ENCODE measurements around the gene MTHFS.

The MTHFS gene

DNA sequence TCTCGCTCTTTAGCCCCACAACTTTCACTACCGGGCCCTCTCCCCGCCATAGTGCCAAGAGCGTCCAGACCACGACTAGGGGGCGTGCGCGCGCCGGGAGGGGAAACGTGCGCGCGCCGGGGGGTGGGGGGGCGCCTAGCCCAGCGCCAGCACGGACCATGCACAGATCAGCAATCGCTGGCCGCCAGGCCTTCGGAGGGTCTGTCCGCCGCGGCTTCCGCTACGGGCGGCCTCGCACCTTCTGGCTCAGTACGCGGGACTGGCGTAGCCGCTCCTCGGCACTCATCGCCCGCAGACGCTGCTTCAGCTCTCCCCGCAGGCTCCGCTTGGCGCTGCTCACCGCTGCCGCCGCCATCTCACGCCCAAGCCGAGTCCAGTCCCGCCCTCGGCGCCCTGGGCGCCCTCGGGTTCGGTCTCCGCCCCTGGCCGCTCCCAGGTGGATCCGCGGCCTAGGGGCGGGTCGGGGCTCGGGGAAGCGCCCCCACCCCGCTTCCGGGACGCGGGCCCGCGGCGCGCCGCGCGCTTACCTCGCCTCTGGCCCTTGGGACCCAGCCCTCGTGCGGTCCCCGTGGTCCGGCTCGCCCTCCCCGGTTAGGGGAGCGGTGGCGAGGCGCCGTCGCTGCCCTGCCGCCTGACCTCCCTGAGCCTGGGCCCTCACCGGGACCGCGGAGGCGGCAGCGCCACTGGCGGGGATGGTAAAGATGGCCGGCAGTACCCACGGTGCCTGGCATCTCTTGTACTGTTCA, at the start of gene MTHFS:
Gene MTHFS, minus strand, starts transcription at position 381 of the 746 bp plus-strand sequence. Its CDS starts 26 bp downstream, at position 355.
- no peaks in the 10 kb centered on the region for H3K9me2 ChIP-seq (replicated peaks; ENCODE audit: control insufficient read depth, low read length)
- peaks cover 25% of the 10 kb centered on the region for H3F3A ChIP-seq (ENCODE audit: control insufficient read depth, insufficient read depth)
- H3K4me2 ChIP-seq (ENCODE audit: low read length) = peak within 1 kb of the TSS; percentile 95
- H4K20me1 ChIP-seq (ENCODE audit: control insufficient read depth, insufficient read depth, low read depth, low read length) = no peaks in the 10 kb centered on the region
- peaks cover 26% of the 10 kb centered on the region for H3K79me2 ChIP-seq (ENCODE audit: control insufficient read depth, low read length)
- H3K27ac ChIP-seq (ENCODE audit: low read depth, low read length) = peak within 1 kb of the TSS; percentile 68
- H3K27me3 ChIP-seq (ENCODE audit: control insufficient read depth, low read length) = no peaks in the 10 kb centered on the region
- H3K4me1 ChIP-seq (ENCODE audit: control insufficient read depth, low read length) = peaks cover 45% of the 10 kb centered on the region
- no peak for TF ChIP-seq EZH2phosphoT487 (IDR thresholded peaks at IDR 0.05; ENCODE audit: borderline replicate concordance, low read length)
- TF ChIP-seq, protein P1, sequence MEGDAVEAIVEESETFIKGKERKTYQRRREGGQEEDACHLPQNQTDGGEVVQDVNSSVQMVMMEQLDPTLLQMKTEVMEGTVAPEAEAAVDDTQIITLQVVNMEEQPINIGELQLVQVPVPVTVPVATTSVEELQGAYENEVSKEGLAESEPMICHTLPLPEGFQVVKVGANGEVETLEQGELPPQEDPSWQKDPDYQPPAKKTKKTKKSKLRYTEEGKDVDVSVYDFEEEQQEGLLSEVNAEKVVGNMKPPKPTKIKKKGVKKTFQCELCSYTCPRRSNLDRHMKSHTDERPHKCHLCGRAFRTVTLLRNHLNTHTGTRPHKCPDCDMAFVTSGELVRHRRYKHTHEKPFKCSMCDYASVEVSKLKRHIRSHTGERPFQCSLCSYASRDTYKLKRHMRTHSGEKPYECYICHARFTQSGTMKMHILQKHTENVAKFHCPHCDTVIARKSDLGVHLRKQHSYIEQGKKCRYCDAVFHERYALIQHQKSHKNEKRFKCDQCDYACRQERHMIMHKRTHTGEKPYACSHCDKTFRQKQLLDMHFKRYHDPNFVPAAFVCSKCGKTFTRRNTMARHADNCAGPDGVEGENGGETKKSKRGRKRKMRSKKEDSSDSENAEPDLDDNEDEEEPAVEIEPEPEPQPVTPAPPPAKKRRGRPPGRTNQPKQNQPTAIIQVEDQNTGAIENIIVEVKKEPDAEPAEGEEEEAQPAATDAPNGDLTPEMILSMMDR (IDR thresholded peaks at IDR 0.05; ENCODE audit: low read depth, low read length, poor library complexity, severe bottlenecking) = peak; percentile 67
- H3K36me3 ChIP-seq (ENCODE audit: control insufficient read depth, low read length) = peaks cover 21% of the 10 kb centered on the region
- H3K9me3 ChIP-seq (ENCODE audit: control insufficient read depth, insufficient read depth, low read length) = no peaks in the 10 kb centered on the region
- H3K4me3 ChIP-seq (ENCODE audit: low read length) = peak within 1 kb of the TSS; percentile 98

DNA sequence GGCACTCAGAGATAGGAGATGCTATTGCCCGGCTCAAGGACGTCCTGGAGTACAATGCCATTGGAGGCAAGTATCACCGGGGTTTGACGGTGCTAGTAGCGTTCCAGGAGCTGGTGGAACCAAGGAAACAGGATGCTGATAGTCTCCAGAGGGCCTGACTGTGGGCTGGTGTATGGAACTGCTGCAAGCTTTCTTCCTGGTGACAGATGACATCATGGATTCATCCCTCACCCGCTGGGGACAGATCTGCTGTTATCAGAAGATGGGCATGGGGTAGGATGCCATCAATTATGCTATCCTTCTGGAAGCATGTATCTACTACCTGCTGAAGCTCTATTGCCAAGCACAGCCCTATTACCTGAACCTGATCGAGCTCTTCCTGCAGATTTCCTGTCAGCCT, 47.8 kb upstream of the MTHFS start:
- Histone ChIP-seq H3K4me2 (ENCODE audit: low read length) (no peak overlapping the region), H3K27me3 (ENCODE audit: control insufficient read depth, low read length) (peaks cover 20% of the 10 kb centered on the region)
- TF ChIP-seq, protein P1 (IDR thresholded peaks at IDR 0.05; ENCODE audit: low read depth, low read length, poor library complexity, severe bottlenecking) = no peak
- no peak for TF ChIP-seq EZH2phosphoT487 (IDR thresholded peaks at IDR 0.05; ENCODE audit: borderline replicate concordance, low read length)

GRCh38 chr15:79943820-79944219, 47.0 kb upstream of the MTHFS start:
- no peaks in the 10 kb centered on the region for H3K79me2 ChIP-seq (ENCODE audit: control insufficient read depth, low read length)
- TF ChIP-seq, protein P1 (IDR thresholded peaks at IDR 0.05; ENCODE audit: low read depth, low read length, poor library complexity, severe bottlenecking) = no peak
- TF ChIP-seq EZH2phosphoT487 (IDR thresholded peaks at IDR 0.05; ENCODE audit: borderline replicate concordance, low read length) = no peak
- no peak overlapping the region for H3K27ac ChIP-seq (ENCODE audit: low read depth, low read length)
- no peaks in the 10 kb centered on the region for H3K9me2 ChIP-seq (replicated peaks; ENCODE audit: control insufficient read depth, low read length)
- H4K20me1 ChIP-seq (ENCODE audit: control insufficient read depth, insufficient read depth, low read depth, low read length) = no peaks in the 10 kb centered on the region
- H3K27me3 ChIP-seq (ENCODE audit: control insufficient read depth, low read length) = peaks cover 22% of the 10 kb centered on the region
- 0 out of 2 replicates have a peak, but pooled peaks cover 2% of the 10 kb centered on the region for H3K4me1 ChIP-seq (ENCODE audit: control insufficient read depth, low read length)
- H3F3A ChIP-seq (ENCODE audit: control insufficient read depth, insufficient read depth) = no peaks in the 10 kb centered on the region
- no peaks in the 10 kb centered on the region for H3K9me3 ChIP-seq (ENCODE audit: control insufficient read depth, insufficient read depth, low read length)
- no peak overlapping the region for H3K4me3 ChIP-seq (ENCODE audit: low read length)
- H3K4me2 ChIP-seq (ENCODE audit: low read length) = no peak overlapping the region
- no peaks in the 10 kb centered on the region for H3K36me3 ChIP-seq (ENCODE audit: control insufficient read depth, low read length)

More for the DNA sequence above, 47.8 kb upstream of the MTHFS start:
- Histone ChIP-seq H3K4me1 (ENCODE audit: control insufficient read depth, low read length) (0 out of 2 replicates have a peak, but pooled peaks cover 3% of the 10 kb centered on the region), H3K9me2 (replicated peaks; ENCODE audit: control insufficient read depth, low read length) (no peaks in the 10 kb centered on the region), H3K79me2 (ENCODE audit: control insufficient read depth, low read length) (no peaks in the 10 kb centered on the region), H3K9me3 (ENCODE audit: control insufficient read depth, insufficient read depth, low read length) (no peaks in the 10 kb centered on the region), H4K20me1 (ENCODE audit: control insufficient read depth, insufficient read depth, low read depth, low read length) (no peaks in the 10 kb centered on the region), H3K4me3 (ENCODE audit: low read length) (no peak overlapping the region), H3K27ac (ENCODE audit: low read depth, low read length) (no peak overlapping the region), H3K36me3 (ENCODE audit: control insufficient read depth, low read length) (no peaks in the 10 kb centered on the region), H3F3A (ENCODE audit: control insufficient read depth, insufficient read depth) (no peaks in the 10 kb centered on the region)

Data from DOHH2 (cell line).